NCI-H2171 (cell line): ENCODE data around the gene MYO15A.

Experiments used
- DNase-seq: peaks from one replicate; lab custom pipeline; 2025; lab: John Stamatoyannopoulos, UW

MYO15A gene

DNA sequence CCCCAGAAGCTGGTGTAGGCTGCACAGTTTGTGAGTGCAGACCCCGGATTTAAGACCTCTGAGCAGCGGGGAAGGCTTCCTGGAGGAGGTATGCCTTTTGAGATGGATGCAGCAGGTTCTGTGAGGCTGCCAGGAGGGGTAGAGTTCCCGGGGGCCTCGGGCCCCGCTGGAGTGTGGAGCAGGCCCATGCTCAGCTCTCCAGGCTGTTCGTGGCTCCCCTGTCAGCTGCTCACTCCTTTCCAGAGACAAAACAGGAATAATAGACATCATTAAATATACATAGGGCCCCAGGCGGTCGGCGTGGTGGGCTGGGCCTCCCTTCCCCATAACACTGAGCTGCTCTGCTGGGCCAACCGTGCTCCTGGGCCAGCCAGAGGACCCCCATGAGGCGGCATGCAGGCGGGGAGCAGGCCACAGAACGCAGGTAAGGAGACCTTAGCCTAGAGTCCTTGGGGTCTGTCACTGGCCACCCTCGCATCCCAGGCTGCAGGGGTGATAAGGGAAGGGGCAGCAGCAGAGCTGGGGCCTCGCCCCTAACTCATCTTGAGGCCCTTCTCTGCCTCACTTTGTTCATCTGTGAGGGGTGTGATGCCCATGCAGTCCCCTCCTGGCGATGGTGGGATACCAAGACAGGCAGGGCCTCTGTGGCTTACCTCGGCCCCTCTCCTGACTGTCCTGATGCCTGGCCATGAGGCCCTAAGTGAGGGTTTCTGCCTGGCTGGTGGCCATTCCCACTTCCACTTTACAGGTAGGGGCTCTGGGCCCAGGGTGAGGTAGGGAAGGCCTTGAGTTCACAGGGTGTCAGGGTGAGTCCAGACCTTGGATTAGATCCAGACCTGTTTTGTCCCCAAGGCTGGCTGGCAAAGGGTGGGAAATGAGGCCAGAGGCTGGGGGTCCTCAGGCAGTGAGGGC is at the start of gene MYO15A:
MYO15A (plus strand) TSS at position 356 of the 912 bp plus-strand sequence. CDS start 10,045 bp downstream, outside the sequence.
- DNase-seq, result no peak

DNA sequence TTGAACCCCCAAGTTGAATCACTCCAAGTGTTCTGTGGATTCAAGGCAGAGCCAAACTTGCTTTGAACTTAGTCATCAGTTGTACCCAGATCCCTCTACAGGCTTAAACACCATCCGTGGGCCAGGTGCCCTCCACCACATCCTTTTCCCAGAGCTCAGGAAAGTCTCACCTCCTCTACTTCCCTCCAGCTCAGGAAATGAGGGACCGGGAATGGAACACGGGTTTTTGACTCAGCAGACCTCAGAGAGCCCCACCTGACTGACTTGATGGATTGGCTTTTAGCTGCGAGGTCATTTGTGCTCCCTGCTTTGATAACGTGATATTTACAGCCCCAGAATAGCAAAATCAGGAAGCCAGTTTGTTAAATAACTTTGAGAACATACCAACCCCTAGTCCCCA is 49.3 kb upstream of the MYO15A start:
- DNase-seq, result no peak

GRCh38 chr17:18064053-18064452 is 44.5 kb upstream of the MYO15A start:
- DNase-seq, result no peak

DNA sequence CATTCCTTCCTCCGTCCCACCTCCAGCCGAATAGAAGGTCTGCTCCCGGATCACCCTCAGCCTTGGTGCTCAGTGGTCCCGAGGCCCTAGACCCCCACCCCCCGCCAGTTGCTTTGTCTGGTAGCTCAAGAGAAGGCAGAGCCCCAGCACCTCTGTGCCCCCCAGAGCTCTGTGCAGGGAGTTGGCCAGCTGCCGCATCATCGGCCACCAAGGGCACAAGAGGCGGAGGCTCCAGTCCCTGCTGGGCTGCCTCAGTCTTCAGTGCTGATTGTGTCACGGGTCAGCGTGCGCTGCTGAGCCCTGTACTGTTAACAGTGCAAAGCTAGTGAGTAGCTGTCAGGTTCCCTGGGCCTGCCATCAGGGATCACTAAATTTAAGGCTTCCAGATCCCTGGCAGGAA is 43.0 kb upstream of the MYO15A start:
- DNase-seq, result no peak

DNA sequence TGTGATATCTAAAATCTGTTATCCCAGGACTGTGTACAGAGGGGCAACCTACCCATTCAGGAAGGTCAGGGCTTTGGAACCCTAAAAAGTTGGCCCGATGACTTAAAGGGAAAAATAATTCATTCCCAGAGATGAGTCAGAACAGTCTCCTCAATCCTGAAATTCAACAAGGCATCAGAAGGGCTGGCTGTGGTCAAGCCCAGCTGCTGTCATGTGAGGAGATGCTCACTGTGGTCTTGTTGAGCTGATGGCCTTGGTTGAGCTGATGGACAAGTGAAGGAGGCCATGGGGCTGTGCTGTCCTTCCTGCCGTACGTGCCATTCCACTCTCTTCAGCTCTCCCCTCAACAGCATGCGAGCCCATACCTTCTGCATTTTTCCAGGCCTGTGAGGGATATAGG is 41.7 kb upstream of the MYO15A start:
- DNase-seq, result no peak

DNA sequence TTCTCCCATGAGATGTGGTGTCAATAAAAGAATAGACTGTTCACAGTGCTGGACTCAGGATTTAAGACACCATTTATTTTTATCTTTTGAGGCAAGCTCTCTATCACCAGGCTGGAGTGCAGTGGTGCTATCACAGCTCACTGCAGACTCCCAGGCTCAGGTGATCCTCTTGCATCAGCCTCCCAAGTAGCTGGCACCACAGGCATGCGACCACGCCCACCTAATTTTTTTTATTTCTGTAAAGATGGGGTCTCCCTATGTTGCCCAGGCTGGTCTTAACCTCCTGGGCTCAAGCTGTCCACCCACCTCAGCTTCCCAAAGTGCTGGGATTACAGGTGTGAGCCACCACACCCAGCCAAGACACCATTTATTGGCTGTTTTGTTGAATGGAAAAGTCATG is 39.5 kb upstream of the MYO15A start:
- no peak for DNase-seq

DNA sequence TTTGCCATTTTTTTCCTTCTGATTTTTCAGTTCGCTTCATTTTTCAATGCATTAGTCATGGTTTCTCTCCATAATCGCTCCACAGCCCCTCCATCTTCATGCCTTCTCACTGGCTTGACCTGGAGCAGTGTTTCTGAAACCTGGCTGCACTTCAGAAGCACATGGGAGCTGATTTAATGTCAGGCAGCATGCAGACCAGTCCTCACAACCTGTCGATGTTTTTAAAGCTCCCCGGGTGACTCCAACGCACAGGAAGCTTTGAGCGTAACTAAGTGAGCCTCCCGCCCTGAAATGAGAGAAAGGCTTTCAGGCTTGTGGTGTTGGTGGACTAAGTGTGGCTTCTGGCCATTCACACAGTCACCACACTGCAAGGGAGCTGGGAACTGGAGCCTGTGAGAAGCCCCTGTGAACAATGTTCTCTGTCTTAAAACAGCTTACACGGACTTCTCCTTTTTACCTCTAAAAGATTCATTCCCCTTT is 37.7 kb upstream of the MYO15A start:
- DNase-seq, result peak; percentile 74

- no peak for DNase-seq
Observed at GRCh38 chr17:18071751-18072150, 36.8 kb upstream of the MYO15A start.

DNA sequence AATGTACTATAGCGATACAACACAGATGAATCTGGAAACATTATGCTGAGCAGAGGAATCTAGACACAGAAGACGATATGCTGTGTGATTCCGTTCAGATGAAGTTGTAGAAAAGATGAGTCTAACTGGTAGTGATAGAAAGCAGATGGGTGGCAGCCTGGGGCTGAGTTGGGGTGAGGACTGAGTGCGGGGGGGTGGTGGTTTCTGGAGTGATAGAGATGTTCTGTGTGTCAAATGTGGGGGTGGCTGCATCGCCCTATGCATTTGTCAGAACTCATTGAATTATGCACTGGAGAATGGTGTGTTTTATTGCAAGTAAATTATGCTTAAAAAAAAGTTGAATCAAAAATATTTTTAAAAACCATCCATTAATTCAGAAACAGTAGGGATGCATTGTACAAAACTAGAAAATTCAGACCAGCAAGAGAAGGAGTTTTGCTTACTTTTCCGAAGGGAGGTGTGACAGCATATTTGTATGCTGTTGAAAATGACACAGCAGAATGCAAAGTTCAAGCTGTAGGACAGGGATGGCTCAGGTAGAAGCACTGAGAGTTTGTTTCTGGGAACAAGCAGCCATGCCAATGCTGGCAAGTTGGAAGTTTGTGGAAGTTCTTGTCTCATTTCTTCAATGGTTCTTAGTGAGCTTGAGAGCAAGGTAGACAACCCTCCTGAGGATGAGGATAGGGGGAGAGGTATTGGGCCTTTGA is 33.8 kb upstream of the MYO15A start:
- DNase-seq, result no peak

DNA sequence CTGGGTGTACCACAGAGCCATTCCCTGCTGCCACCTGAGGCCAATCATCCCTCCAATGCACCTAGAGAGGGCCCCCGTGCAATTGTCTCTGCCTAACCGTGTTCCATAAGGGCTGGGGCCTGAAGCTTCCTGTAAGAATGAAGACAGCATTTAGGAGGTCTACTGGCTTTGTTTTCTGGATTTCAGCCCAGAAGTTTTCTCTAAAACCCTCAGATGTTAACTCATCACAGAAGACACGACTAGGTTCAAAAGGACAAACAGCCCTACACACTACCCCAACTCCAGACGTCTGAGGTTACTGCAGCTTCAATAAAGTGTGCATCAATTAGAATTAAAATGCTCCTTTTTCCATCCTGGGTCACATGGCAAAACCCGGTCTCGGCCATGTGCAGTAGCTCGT is 31.6 kb upstream of the MYO15A start:
- DNase-seq, result no peak

- no peak for DNase-seq
Observed at GRCh38 chr17:18079543-18079942, 29.0 kb upstream of the MYO15A start.

GRCh38 chr17:18084256-18084655 is 24.3 kb upstream of the MYO15A start:
- no peak for DNase-seq

GRCh38 chr17:18087610-18088491 is 20.7 kb upstream of the MYO15A start, which contains the start of gene DRG2:
Gene DRG2, plus strand, starts transcription at chr17:18087948. Its CDS starts 76 bp downstream, at chr17:18088024.
- DNase-seq, result peak; percentile 80

GRCh38 chr17:18089613-18090012 is 18.9 kb upstream of the MYO15A start:
- DNase-seq, result no peak

GRCh38 chr17:18093616-18094408 is 14.7 kb upstream of the MYO15A start:
- DNase-seq, result peak; percentile 28

DNA sequence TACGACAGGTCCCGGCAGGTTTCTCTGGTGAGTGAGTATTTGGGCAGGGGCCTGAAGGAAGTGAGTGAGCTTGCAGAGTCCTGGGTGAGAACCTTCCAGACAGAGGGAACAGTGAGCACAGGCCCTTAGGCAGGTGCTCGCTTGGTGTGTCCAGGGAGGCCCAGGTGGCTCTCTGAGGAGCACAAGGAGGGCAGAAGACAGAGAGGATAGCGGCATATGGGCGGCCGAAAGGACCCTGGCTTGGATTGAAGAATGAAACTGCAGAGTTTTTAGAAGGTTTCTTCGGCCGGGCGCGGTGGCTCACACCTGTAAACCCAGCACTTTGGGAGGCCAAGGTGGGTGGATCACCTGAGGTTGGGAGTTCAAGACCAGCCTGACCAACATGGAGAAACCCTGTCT is 14.1 kb upstream of the MYO15A start:
- DNase-seq, result no peak

DNA sequence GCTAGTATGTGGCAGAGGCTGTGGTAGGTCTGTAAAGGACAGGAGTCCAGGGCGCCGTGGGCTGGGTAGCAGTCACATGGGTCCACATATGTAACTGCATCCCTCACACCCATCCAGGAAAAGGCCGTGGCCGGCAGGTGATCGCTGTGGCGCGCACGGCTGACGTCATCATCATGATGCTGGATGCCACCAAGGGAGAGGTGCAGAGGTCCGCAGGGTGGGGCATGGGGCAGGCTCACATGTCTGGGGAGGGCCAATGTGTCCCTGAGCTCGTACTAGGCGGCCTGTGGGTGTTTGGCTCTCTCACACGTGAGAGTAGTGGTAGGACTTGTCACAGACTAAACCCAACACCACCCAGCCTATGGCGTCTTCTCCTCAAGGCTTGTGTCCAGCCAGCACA is 9.0 kb upstream of the MYO15A start:
- DNase-seq, result no peak

DNA sequence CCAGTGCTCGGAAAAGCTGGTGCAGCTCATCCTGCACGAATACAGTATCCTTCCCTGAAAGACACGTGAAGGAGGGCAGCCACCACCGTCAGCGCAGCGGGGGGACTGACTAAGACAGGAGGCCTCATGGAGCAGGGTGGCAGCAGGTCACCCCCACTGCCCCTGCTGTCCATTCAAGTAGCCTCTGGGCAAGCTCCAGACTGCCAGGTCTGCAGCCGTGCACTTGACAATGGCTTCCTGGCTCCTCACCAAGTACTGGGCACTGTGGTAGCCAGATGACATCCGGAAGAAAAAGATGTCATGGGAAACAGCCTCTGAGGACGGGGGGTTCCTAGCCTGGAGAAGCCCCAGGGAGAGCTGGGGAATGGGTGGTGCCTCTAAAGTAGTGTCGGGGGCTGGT is 7.9 kb upstream of the MYO15A start:
- DNase-seq, result no peak

GRCh38 chr17:18101828-18102227 is 6.7 kb upstream of the MYO15A start:
- DNase-seq, result no peak

GRCh38 chr17:18102640-18103039 is 5.9 kb upstream of the MYO15A start:
- no peak for DNase-seq

- no peak for DNase-seq
Observed at GRCh38 chr17:18105027-18105426, 3.5 kb upstream of the MYO15A start.
